Measurements from ENCODE around the gene MAGOH.

Gene MAGOH

DNA sequence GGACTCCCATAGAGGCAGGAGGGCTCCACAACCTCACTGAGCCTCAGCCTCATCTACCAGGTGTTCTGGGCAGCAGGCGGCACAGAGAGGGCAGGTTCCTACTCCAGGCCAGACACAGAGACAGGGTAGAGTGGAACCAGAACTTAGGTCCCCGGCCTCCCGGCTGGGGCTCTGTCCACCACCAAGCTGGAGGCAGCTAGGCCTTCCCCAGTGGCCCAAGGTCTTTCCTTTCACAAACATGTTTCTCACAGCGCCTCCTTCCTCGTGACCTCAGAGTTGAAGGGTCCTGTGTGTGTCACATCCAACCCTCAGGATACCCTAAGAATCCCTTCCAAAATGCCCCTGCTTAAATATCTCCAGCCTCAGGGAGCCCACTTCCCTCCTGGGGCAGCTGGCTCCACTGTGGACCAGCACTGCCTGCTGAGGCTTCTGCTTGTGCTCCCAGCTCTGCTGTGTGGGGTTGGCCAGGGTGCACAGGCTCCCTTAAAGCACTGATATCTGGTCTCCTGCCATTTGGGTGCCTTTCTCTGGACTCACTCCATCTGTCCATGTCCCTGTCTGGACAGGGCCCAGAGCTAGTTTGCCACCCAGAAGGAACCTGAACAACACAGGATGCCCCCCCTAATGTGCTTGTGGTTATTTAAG is 33.2 kb upstream of the MAGOH start:
- ATAC-seq (ENCODE audit: low read depth) (no peak), DNase-seq (ENCODE audit: low spot score) (no peak)
- H3K36me3 ChIP-seq (ENCODE audit: low read depth) = peaks cover 48% of the 10 kb centered on the region
- TF ChIP-seq, protein P1, sequence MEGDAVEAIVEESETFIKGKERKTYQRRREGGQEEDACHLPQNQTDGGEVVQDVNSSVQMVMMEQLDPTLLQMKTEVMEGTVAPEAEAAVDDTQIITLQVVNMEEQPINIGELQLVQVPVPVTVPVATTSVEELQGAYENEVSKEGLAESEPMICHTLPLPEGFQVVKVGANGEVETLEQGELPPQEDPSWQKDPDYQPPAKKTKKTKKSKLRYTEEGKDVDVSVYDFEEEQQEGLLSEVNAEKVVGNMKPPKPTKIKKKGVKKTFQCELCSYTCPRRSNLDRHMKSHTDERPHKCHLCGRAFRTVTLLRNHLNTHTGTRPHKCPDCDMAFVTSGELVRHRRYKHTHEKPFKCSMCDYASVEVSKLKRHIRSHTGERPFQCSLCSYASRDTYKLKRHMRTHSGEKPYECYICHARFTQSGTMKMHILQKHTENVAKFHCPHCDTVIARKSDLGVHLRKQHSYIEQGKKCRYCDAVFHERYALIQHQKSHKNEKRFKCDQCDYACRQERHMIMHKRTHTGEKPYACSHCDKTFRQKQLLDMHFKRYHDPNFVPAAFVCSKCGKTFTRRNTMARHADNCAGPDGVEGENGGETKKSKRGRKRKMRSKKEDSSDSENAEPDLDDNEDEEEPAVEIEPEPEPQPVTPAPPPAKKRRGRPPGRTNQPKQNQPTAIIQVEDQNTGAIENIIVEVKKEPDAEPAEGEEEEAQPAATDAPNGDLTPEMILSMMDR (IDR thresholded peaks at IDR 0.05; ENCODE audit: poor library complexity, severe bottlenecking) = no peak
- no peak overlapping the region for H3K4me3 ChIP-seq (ENCODE audit: severe bottlenecking)
- H3K9me3 ChIP-seq (ENCODE audit: severe bottlenecking) = no peaks in the 10 kb centered on the region
- no peak overlapping the region for H3K27ac ChIP-seq (ENCODE audit: poor library complexity, severe bottlenecking)
- H3K4me1 ChIP-seq (ENCODE audit: insufficient read depth, poor library complexity, severe bottlenecking) = peaks cover 8% of the 10 kb centered on the region
- no peaks in the 10 kb centered on the region for H3K27me3 ChIP-seq (ENCODE audit: insufficient read depth, poor library complexity, severe bottlenecking)

DNA sequence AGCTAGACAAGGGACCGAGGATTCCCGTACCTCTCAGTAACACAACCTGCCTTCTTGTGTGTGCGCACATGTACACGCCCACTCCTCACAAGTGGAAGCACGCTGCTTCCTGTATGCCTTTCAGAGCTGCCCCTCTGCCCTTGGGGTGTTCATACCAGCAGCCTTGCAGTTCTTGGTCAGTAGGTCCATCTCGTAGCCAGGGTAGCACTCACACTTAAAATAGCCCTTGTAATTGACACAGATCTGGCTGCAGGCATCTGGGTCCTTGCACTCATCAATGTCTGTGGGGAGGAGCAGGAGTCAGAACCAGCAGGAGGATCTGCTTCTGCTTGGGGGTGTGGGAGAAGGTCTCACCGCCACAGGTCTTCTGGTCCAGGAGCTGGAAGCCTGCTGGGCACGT is 32.6 kb upstream of the MAGOH start:
- TF ChIP-seq, protein P1 (IDR thresholded peaks at IDR 0.05; ENCODE audit: poor library complexity, severe bottlenecking) = no peak

GRCh38 chr1:53270107-53270506 is 31.8 kb upstream of the MAGOH start:
- Histone ChIP-seq H3K27ac (ENCODE audit: poor library complexity, severe bottlenecking) (no peak overlapping the region), H3K27me3 (ENCODE audit: insufficient read depth, poor library complexity, severe bottlenecking) (no peaks in the 10 kb centered on the region), H3K4me1 (ENCODE audit: insufficient read depth, poor library complexity, severe bottlenecking) (peaks cover 8% of the 10 kb centered on the region), H3K4me3 (ENCODE audit: severe bottlenecking) (no peak overlapping the region), H3K36me3 (ENCODE audit: low read depth) (peaks cover 57% of the 10 kb centered on the region), H3K9me3 (ENCODE audit: severe bottlenecking) (no peaks in the 10 kb centered on the region)
- no peak for ATAC-seq (ENCODE audit: low read depth)
- DNase-seq (ENCODE audit: low spot score) = no peak
- TF ChIP-seq, protein P1 (IDR thresholded peaks at IDR 0.05; ENCODE audit: poor library complexity, severe bottlenecking) = no peak

More for the DNA sequence above, 32.6 kb upstream of the MAGOH start:
- peaks cover 53% of the 10 kb centered on the region for H3K36me3 ChIP-seq (ENCODE audit: low read depth)
- no peaks in the 10 kb centered on the region for H3K9me3 ChIP-seq (ENCODE audit: severe bottlenecking)
- ATAC-seq (ENCODE audit: low read depth) (no peak), DNase-seq (ENCODE audit: low spot score) (no peak)
- H3K4me1 ChIP-seq (ENCODE audit: insufficient read depth, poor library complexity, severe bottlenecking) = peaks cover 8% of the 10 kb centered on the region
- H3K27ac ChIP-seq (ENCODE audit: poor library complexity, severe bottlenecking) = no peak overlapping the region
- no peak overlapping the region for H3K4me3 ChIP-seq (ENCODE audit: severe bottlenecking)
- H3K27me3 ChIP-seq (ENCODE audit: insufficient read depth, poor library complexity, severe bottlenecking) = no peaks in the 10 kb centered on the region

GRCh38 chr1:53267761-53268160 is 29.4 kb upstream of the MAGOH start:
- no peak for DNase-seq (ENCODE audit: low spot score)
- no peak for ATAC-seq (ENCODE audit: low read depth)
- Histone ChIP-seq H3K36me3 (ENCODE audit: low read depth) (peaks cover 72% of the 10 kb centered on the region), H3K9me3 (ENCODE audit: severe bottlenecking) (no peaks in the 10 kb centered on the region), H3K4me1 (ENCODE audit: insufficient read depth, poor library complexity, severe bottlenecking) (no peaks in the 10 kb centered on the region), H3K27ac (ENCODE audit: poor library complexity, severe bottlenecking) (no peak overlapping the region), H3K4me3 (ENCODE audit: severe bottlenecking) (no peak overlapping the region), H3K27me3 (ENCODE audit: insufficient read depth, poor library complexity, severe bottlenecking) (no peaks in the 10 kb centered on the region)
- TF ChIP-seq, protein P1 (IDR thresholded peaks at IDR 0.05; ENCODE audit: poor library complexity, severe bottlenecking) = no peak

DNA sequence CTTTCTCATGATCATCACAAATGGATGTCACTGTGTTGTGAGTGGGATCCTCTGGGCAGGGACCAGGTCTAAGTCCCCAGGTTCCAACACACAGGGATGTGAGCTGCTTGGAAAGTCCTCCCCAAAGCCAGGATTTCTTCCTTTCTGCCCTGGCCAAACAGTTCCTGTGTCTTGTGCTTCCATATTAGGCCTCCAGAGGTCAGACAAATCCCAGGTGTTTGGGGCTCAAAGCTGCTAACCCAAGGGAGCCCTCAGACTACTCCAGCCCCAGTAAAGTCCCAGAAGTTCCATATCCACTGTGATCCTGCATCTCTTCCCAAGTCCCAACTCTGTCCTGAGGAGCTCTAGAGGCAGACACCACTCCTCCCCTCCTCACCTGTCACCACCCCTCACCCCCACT is 27.7 kb upstream of the MAGOH start:
- TF ChIP-seq, protein P1 (IDR thresholded peaks at IDR 0.05; ENCODE audit: poor library complexity, severe bottlenecking) = peak; percentile 44
- peak; percentile 43 for ATAC-seq (ENCODE audit: low read depth)
- no peaks in the 10 kb centered on the region for H3K27me3 ChIP-seq (ENCODE audit: insufficient read depth, poor library complexity, severe bottlenecking)
- no peak overlapping the region for H3K4me3 ChIP-seq (ENCODE audit: severe bottlenecking)
- no peaks in the 10 kb centered on the region for H3K9me3 ChIP-seq (ENCODE audit: severe bottlenecking)
- no peak overlapping the region for H3K27ac ChIP-seq (ENCODE audit: poor library complexity, severe bottlenecking)
- no peaks in the 10 kb centered on the region for H3K4me1 ChIP-seq (ENCODE audit: insufficient read depth, poor library complexity, severe bottlenecking)
- H3K36me3 ChIP-seq (ENCODE audit: low read depth) = peaks cover 79% of the 10 kb centered on the region
- DNase-seq (ENCODE audit: low spot score) = no peak
